SK-N-SH treated with all-trans-retinoic acid at 6 μM for 48 hours (cell line): ENCODE measurements around the gene CYSRT1.

ENCODE experiments used
- ATAC-seq: fragments of 200-7000 bp; cut with Tn5 transposase; 3 replicates; pipeline ENCODE4 v1.9.1; 2020; ENCODE audit warnings: mild to moderate bottlenecking, moderate library complexity
- ARNTL ChIP-seq: fragments of 450-650 bp; formaldehyde crosslinking; IDR thresholded peaks from 2 replicates; pipeline ENCODE4 v1.5.0; 2020; ENCODE audit warnings: low read depth, mild to moderate bottlenecking, moderate library complexity, borderline replicate concordance
- BACH2 ChIP-seq: fragments of 250-450 bp; sonication (Bioruptor Pico); IDR thresholded peaks from 2 replicates; pipeline ENCODE4 v1.9.0; 2021; ENCODE audit warnings: mild to moderate bottlenecking, borderline replicate concordance
- CREB5 ChIP-seq: fragments of 250-450 bp; sonication (Bioruptor Pico); IDR thresholded peaks from 2 replicates; pipeline ENCODE4 v1.5.1; 2020; ENCODE audit warnings: low read depth, mild to moderate bottlenecking, moderate library complexity
- CSDC2 ChIP-seq: fragments of 250-450 bp; sonication (Bioruptor Pico); IDR thresholded peaks from 2 replicates; pipeline ENCODE4 v1.5.0; 2020; ENCODE audit warnings: mild to moderate bottlenecking, moderate library complexity
- CSRNP3 ChIP-seq: fragments of 250-450 bp; sonication (Bioruptor Pico); IDR thresholded peaks from 2 replicates; pipeline ENCODE4 v1.5.1; 2021; ENCODE audit warnings: mild to moderate bottlenecking, moderate library complexity
- ESRRG ChIP-seq: fragments of 250-450 bp; sonication (Bioruptor Pico); IDR thresholded peaks from 2 replicates; pipeline ENCODE4 v1.6.1; 2021; ENCODE audit warnings: mild to moderate bottlenecking
- GLIS3 ChIP-seq: fragments of 250-450 bp; sonication (Bioruptor Pico); IDR thresholded peaks from 2 replicates; pipeline ENCODE4 v1.5.0; 2020; ENCODE audit warnings: mild to moderate bottlenecking, moderate library complexity
- ISL1 ChIP-seq: fragments of 250-450 bp; sonication (Bioruptor Pico); IDR thresholded peaks from 2 replicates; pipeline ENCODE4 v2.1.2; 2022; ENCODE audit warnings: mild to moderate bottlenecking, moderate library complexity
- PATZ1 ChIP-seq: fragments of 250-450 bp; sonication (Bioruptor Pico); IDR thresholded peaks from 2 replicates; pipeline ENCODE4 v1.8.0; 2020; ENCODE audit warnings: mild to moderate bottlenecking, moderate library complexity, borderline replicate concordance
- POU6F1 ChIP-seq: fragments of 250-450 bp; sonication (Bioruptor Pico); IDR thresholded peaks from 2 replicates; pipeline ENCODE4 v1.8.0; 2021; ENCODE audit warnings: low read depth, mild to moderate bottlenecking, moderate library complexity, borderline replicate concordance
- PPARA ChIP-seq: fragments of 250-450 bp; sonication (Bioruptor Pico); IDR thresholded peaks from 2 replicates; pipeline ENCODE4 v1.5.0; 2020; ENCODE audit warnings: mild to moderate bottlenecking, borderline replicate concordance
- RARB ChIP-seq: fragments of 250-450 bp; sonication (Bioruptor Pico); IDR thresholded peaks from 2 replicates; pipeline ENCODE4 v1.8.0; 2021; ENCODE audit warnings: mild to moderate bottlenecking, moderate library complexity
- TCF4 ChIP-seq: fragments of 250-450 bp; sonication (Bioruptor Pico); IDR thresholded peaks from 2 replicates; pipeline ENCODE4 v1.8.0; 2021; ENCODE audit warnings: mild to moderate bottlenecking, moderate library complexity, borderline replicate concordance
- TOX ChIP-seq: fragments of 250-450 bp; sonication (Bioruptor Pico); IDR thresholded peaks from 2 replicates; pipeline ENCODE4 v1.8.0; 2021; ENCODE audit warnings: mild to moderate bottlenecking, moderate library complexity, borderline replicate concordance
- TSHZ2 ChIP-seq: fragments of 250-450 bp; sonication (Bioruptor Pico); IDR thresholded peaks from 2 replicates; pipeline ENCODE4 v1.5.0; 2020; ENCODE audit warnings: mild to moderate bottlenecking, moderate library complexity
- ZC3H10 ChIP-seq: fragments of 250-450 bp; sonication (Bioruptor Pico); IDR thresholded peaks from 2 replicates; pipeline ENCODE4 v1.5.1; 2021; ENCODE audit warnings: mild to moderate bottlenecking, moderate library complexity
- ZFP3 ChIP-seq: fragments of 250-450 bp; sonication (Bioruptor Pico); IDR thresholded peaks from 2 replicates; pipeline ENCODE4 v1.5.0; 2020; ENCODE audit warnings: mild to moderate bottlenecking, moderate library complexity
- ZFP30 ChIP-seq: fragments of 450-650 bp; formaldehyde crosslinking; IDR thresholded peaks from 2 replicates; pipeline ENCODE4 v1.5.0; 2022; ENCODE audit warnings: mild to moderate bottlenecking, moderate library complexity
- ZNF565 ChIP-seq: fragments of 450-650 bp; formaldehyde crosslinking; conservative IDR thresholded peaks from 2 replicates; pipeline ENCODE4 v1.5.0; 2020; ENCODE audit warnings: low read depth, mild to moderate bottlenecking, moderate library complexity
- ZNF70 ChIP-seq: fragments of 450-650 bp; formaldehyde crosslinking; IDR thresholded peaks from 2 replicates; pipeline ENCODE4 v1.5.0; 2020; ENCODE audit warnings: mild to moderate bottlenecking, moderate library complexity
- ZNF8 ChIP-seq: fragments of 450-650 bp; formaldehyde crosslinking; IDR thresholded peaks from 2 replicates; pipeline ENCODE4 v1.5.0; 2020; ENCODE audit warnings: mild to moderate bottlenecking, moderate library complexity

Gene CYSRT1

GRCh38 chr9:137206602-137207001 is 18.4 kb upstream of the CYSRT1 start:
- TF ChIP-seq ZNF70 (CRISPR knock-in tag) (no peak), CREB5 (CRISPR knock-in tag) (no peak), GLIS3 (CRISPR knock-in tag) (no peak), TCF4 (CRISPR knock-in tag) (no peak), ZFP3 (CRISPR knock-in tag) (no peak), ARNTL (CRISPR knock-in tag) (no peak), RARB (CRISPR knock-in tag) (no peak), TOX (CRISPR knock-in tag) (no peak), ESRRG (CRISPR knock-in tag) (no peak)

GRCh38 chr9:137211532-137211931 is 13.4 kb upstream of the CYSRT1 start:
- ATAC-seq: no peak
- no peak for TF ChIP-seq ISL1
- TF ChIP-seq RARB (CRISPR knock-in tag): no peak
- no peak for TF ChIP-seq CSDC2 (CRISPR knock-in tag)
- TF ChIP-seq CREB5 (CRISPR knock-in tag): no peak
- no peak for TF ChIP-seq ZFP30 (CRISPR knock-in tag)
- TF ChIP-seq, all 23 proteins: peak for 0

More at GRCh38 chr9:137206602-137207001, 18.4 kb upstream of the CYSRT1 start:
- ATAC-seq: no peak

GRCh38 chr9:137212520-137212919 is 12.5 kb upstream of the CYSRT1 start:
- ATAC-seq: peak; percentile 16
- TF ChIP-seq CSRNP3 (CRISPR knock-in tag): no peak
- no peak for TF ChIP-seq PATZ1 (CRISPR knock-in tag)
- TF ChIP-seq ZFP3 (CRISPR knock-in tag): no peak
- no peak for TF ChIP-seq PPARA
- TF ChIP-seq CSDC2 (CRISPR knock-in tag): no peak
- TF ChIP-seq ARNTL (CRISPR knock-in tag): no peak
- no peak for TF ChIP-seq ESRRG (CRISPR knock-in tag)
- TF ChIP-seq ISL1: no peak
- TF ChIP-seq TSHZ2 (CRISPR knock-in tag): no peak
- TF ChIP-seq ZNF8 (CRISPR knock-in tag): no peak
- TF ChIP-seq ZNF70 (CRISPR knock-in tag): no peak

GRCh38 chr9:137213160-137214060 is 11.6 kb upstream of the CYSRT1 start:
- peak; percentile 16 for ATAC-seq
- no peak for TF ChIP-seq BACH2 (CRISPR knock-in tag)
- TF ChIP-seq ZNF565: no peak
- TF ChIP-seq POU6F1: no peak
- TF ChIP-seq RARB (CRISPR knock-in tag): no peak
- TF ChIP-seq CSRNP3 (CRISPR knock-in tag): no peak
- no peak for TF ChIP-seq ZC3H10 (CRISPR knock-in tag)
- no peak for TF ChIP-seq GLIS3 (CRISPR knock-in tag)
- no peak for TF ChIP-seq ZFP3 (CRISPR knock-in tag)
- TF ChIP-seq CREB5 (CRISPR knock-in tag): no peak
